HG03097 (cell line): ENCODE results near the gene UGGT2.
"Not testable (repeated sequence)": the region's sequence is repeated elsewhere in the genome, so short reads cannot be mapped to it uniquely, and the experiment has no call there.

Experiments
- ATAC-seq: cut with Tn5 transposase; IDR thresholded peaks from one replicate; pipeline ENCODE4 v1.9.1; 2021; ENCODE audit not compliant: unreplicated experiment, low FRiP score

Gene UGGT2

GRCh38 chr13:95762626-95763025, 290.6 kb downstream of the UGGT2 start:
- not testable (repeated sequence) for ATAC-seq

DNA sequence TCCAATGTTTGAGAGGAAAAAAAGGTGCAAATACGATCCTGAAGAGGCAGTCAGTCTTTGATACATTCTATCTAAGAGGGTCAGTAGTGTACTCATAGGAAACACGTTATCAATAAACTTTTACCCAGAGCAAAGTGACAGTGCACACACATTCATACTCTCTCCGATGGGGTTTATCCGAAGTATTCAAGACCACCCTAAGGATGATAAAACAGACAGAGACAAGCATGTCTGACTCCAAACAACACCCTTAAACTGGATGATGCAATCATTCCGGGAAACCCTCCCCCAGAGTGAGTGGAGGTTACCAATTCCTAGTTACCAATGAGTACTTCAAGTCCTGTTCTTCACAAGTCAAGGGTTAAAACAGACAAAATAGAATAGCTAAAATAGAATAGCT, 297.1 kb downstream of the UGGT2 start:
- ATAC-seq: no peak

- ATAC-seq: no peak
Observed at GRCh38 chr13:95754069-95754468, 299.1 kb downstream of the UGGT2 start.

- ATAC-seq: no peak
Observed at GRCh38 chr13:95752677-95753076, 300.5 kb downstream of the UGGT2 start.
